ENCODE results near the gene SLC38A8.

DNA sequence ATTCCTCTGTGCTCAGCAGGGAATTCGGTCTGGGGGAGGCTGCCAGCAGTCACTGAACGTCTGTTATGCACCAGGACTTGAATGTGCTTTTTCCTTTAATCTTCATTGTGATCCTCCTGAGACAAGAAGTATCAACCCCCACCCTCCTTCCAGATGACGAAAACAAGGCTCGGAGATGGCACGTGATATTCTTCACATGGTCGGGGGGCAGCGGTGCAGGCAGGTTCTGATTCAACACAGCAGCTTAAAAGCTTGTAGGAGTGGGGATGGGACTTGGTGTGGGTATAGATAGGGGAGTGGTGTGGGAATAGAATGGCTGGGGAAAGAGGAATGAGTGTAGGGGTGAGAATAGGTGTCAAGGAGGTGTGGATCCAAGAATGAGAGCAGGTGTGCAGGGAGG lies 68.1 kb downstream of the SLC38A8 start:
- TF ChIP-seq POLR2A (IDR thresholded peaks at IDR 0.05), result no peak
- no peak for TF ChIP-seq CTCF (IDR thresholded peaks at IDR 0.05)
- no peak for TF ChIP-seq POLR2AphosphoS5 (IDR thresholded peaks at IDR 0.05)
